Iris pigment epithelial cell (primary cell): ENCODE results near the gene ACOX1.

Source experiments
- DNase-seq: peaks from one replicate; pipeline ENCODE4 v3.0.0-alpha.2; 2011; ENCODE audit warnings: low read depth

ACOX1 gene

GRCh38 chr17:75891605-75892555 is 87.1 kb downstream of the ACOX1 start:
- DNase-seq = no peak
